Neural cell (in vitro differentiated cells): ENCODE results near the gene CYBB. TPM values are rescaled to one million over a fixed set of nuclear protein-coding genes. Genes with fewer than 3 reads are reported as not detected.

Experiments
- H2AFZ ChIP-seq: fragments of 200-600, 300-800 bp; sonication (generic), shearing (Covaris generic); 2 replicates; pipeline ENCODE4 v1.6.0; 2014; ENCODE audit warnings: low read depth, mild to moderate bottlenecking, antibody characterized with exemption, low read length, moderate library complexity
- H3F3A ChIP-seq: fragments of 200-600 bp; shearing (Covaris generic); 2 replicates; pipeline ENCODE4 v1.6.1; 2016; ENCODE audit warnings: mild to moderate bottlenecking, moderate library complexity, mixed read lengths, antibody characterized with exemption, low read length; ENCODE audit not compliant: insufficient read depth, poor library complexity, severe bottlenecking
- H3K27ac ChIP-seq: fragments of 200-600, 300-800 bp; sonication (generic), shearing (Covaris generic); 2 replicates; pipeline ENCODE4 v1.5.1; 2014; ENCODE audit warnings: mild to moderate bottlenecking, low read length, moderate library complexity
- H3K27me3 ChIP-seq: fragments of 300-800, 200-600 bp; sonication (generic), shearing (Covaris generic); 2 replicates; pipeline ENCODE4 v1.6.0; 2014; ENCODE audit warnings: mild to moderate bottlenecking, low read depth, low read length, moderate library complexity; ENCODE audit not compliant: insufficient read depth
- H3K36me3 ChIP-seq: fragments of 300-800, 200-600 bp; sonication (generic), shearing (Covaris generic); 2 replicates; pipeline ENCODE4 v1.5.1; 2014; ENCODE audit warnings: mild to moderate bottlenecking, antibody characterized with exemption, low read length, moderate library complexity; ENCODE audit not compliant: insufficient read depth
- H3K4me2 ChIP-seq: fragments of 300-800, 200-600 bp; sonication (generic), shearing (Covaris generic); 2 replicates; pipeline ENCODE4 v1.6.0; 2014; ENCODE audit warnings: mild to moderate bottlenecking, low read length
- H3K4me3 ChIP-seq: fragments of 300-800, 200-600 bp; sonication (generic), shearing (Covaris generic); 2 replicates; pipeline ENCODE4 v1.5.1; 2014; ENCODE audit warnings: mild to moderate bottlenecking, low read length, moderate library complexity
- H3K79me2 ChIP-seq: fragments of 200-600 bp; shearing (Covaris generic); replicated peaks from 2 replicates; pipeline ENCODE4 v1.6.0; 2014; ENCODE audit warnings: mild to moderate bottlenecking, low read length, moderate library complexity; ENCODE audit not compliant: insufficient read depth
- H3K9ac ChIP-seq: fragments of 300-800, 200-600 bp; sonication (generic), shearing (Covaris generic); 2 replicates; pipeline ENCODE4 v1.6.1; 2016; ENCODE audit warnings: mild to moderate bottlenecking, low read length, mixed read lengths
- H3K9me2 ChIP-seq: fragments of 200-600 bp; shearing (Covaris generic); 2 replicates; pipeline ENCODE4 v1.6.1; 2016; ENCODE audit warnings: mild to moderate bottlenecking, low read length, mixed read lengths; ENCODE audit not compliant: insufficient read depth
- H3K9me3 ChIP-seq: fragments of 200-600, 300-800 bp; sonication (generic), shearing (Covaris generic); 2 replicates; pipeline ENCODE4 v1.6.1; 2016; ENCODE audit warnings: mild to moderate bottlenecking, mixed run types, low read length, moderate library complexity, mixed read lengths
- H4K20me1 ChIP-seq: fragments of 200-600 bp; shearing (Covaris generic); 2 replicates; pipeline ENCODE4 v1.6.1; 2016; ENCODE audit warnings: mild to moderate bottlenecking, mixed run types; ENCODE audit not compliant: insufficient read depth
- EP300 ChIP-seq: fragments of 450-650 bp; conservative IDR thresholded peaks from 2 replicates; pipeline ENCODE4 v1.6.1; 2014; ENCODE audit warnings: antibody characterized with exemption, mild to moderate bottlenecking, moderate library complexity; ENCODE audit not compliant: poor library complexity, severe bottlenecking
- EZH2 ChIP-seq: fragments of 200-600, 300-800 bp; shearing (Covaris generic), sonication (generic); IDR thresholded peaks from 2 replicates; pipeline ENCODE4 v1.6.1; 2014; ENCODE audit warnings: antibody characterized with exemption, low read length, borderline replicate concordance, mild to moderate bottlenecking; ENCODE audit not compliant: insufficient read depth, poor library complexity, severe bottlenecking
- MXI1 ChIP-seq: fragments of 450-650 bp; conservative IDR thresholded peaks from 2 replicates; pipeline ENCODE4 v1.6.1; 2014; ENCODE audit warnings: antibody characterized with exemption, mild to moderate bottlenecking; ENCODE audit not compliant: poor library complexity, severe bottlenecking
- POLR2AphosphoS5 ChIP-seq: IDR thresholded peaks from 2 replicates; pipeline ENCODE4 v1.6.1; 2012
- RAD21 ChIP-seq: fragments of 450-650 bp; conservative IDR thresholded peaks from 2 replicates; pipeline ENCODE4 v1.6.1; 2014; ENCODE audit warnings: antibody characterized with exemption, mild to moderate bottlenecking, moderate library complexity
- SMC3 ChIP-seq: fragments of 450-650 bp; conservative IDR thresholded peaks from 2 replicates; pipeline ENCODE4 v1.6.1; 2014; ENCODE audit warnings: antibody characterized with exemption, mild to moderate bottlenecking, moderate library complexity; ENCODE audit not compliant: poor library complexity
- TAF1 ChIP-seq: IDR thresholded peaks from 2 replicates; pipeline ENCODE4 v1.6.1; 2012; ENCODE audit warnings: low read depth
- polyA plus RNA-seq: library from polyadenylated mRNA; depleted of rRNA; stranded (reverse); fragments of >200 nt; gene quantifications from 2 replicates; pipeline ENCODE4 v1.2.3, GENCODE V29; 2014
- TF ChIP-seq, protein P1 (sequence below): fragments of 450-650 bp; IDR thresholded peaks from 2 replicates; pipeline ENCODE4 v1.5.1; 2014; ENCODE audit warnings: antibody characterized with exemption, mild to moderate bottlenecking, moderate library complexity; ENCODE audit not compliant: poor library complexity, severe bottlenecking
- TF ChIP-seq, protein P2 (sequence below): IDR thresholded peaks from 2 replicates; pipeline ENCODE4 v1.6.1; 2012; ENCODE audit warnings: borderline replicate concordance

CYBB gene
- polyA plus RNA-seq, 1 donor from 2014 or later: 0.83 TPM

DNA sequence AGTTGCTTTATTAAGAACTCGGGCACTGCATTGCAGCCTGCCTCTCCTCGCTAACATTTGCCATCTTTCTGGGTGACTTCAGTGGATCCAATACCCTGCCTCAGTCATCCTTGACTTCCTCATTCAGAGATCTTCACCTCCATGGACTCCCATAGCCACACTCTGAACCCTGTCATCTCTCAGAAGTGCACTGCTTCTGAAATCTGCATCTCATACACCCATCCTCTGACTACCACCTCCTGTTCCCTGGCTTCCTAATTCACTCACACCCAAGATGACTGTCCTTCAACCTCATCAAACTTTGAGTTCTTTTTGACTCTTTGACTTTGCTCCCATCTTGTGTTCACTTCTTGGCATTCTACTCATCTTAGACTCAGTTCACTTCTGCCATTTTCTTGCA is 25.3 kb upstream of the CYBB start:
- Histone ChIP-seq H3K4me3 (no peak overlapping the region), H3K9me2 (no peaks in the 10 kb centered on the region), H3K36me3 (no peaks in the 10 kb centered on the region), H4K20me1 (no peaks in the 10 kb centered on the region), H3F3A (no peaks in the 10 kb centered on the region), H3K4me2 (no peak overlapping the region), H3K27me3 (no peaks in the 10 kb centered on the region), H3K9me3 (no peaks in the 10 kb centered on the region), H3K79me2 (no peaks in the 10 kb centered on the region), H3K9ac (no peak overlapping the region), H2AFZ (no peak overlapping the region), H3K27ac (no peak overlapping the region)
- TF ChIP-seq, protein P1, sequence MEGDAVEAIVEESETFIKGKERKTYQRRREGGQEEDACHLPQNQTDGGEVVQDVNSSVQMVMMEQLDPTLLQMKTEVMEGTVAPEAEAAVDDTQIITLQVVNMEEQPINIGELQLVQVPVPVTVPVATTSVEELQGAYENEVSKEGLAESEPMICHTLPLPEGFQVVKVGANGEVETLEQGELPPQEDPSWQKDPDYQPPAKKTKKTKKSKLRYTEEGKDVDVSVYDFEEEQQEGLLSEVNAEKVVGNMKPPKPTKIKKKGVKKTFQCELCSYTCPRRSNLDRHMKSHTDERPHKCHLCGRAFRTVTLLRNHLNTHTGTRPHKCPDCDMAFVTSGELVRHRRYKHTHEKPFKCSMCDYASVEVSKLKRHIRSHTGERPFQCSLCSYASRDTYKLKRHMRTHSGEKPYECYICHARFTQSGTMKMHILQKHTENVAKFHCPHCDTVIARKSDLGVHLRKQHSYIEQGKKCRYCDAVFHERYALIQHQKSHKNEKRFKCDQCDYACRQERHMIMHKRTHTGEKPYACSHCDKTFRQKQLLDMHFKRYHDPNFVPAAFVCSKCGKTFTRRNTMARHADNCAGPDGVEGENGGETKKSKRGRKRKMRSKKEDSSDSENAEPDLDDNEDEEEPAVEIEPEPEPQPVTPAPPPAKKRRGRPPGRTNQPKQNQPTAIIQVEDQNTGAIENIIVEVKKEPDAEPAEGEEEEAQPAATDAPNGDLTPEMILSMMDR: no peak
- TF ChIP-seq TAF1 (no peak), RAD21 (no peak), EP300 (no peak), MXI1 (no peak), POLR2AphosphoS5 (no peak), SMC3 (no peak), EZH2 (no peak)
- TF ChIP-seq, protein P2, sequence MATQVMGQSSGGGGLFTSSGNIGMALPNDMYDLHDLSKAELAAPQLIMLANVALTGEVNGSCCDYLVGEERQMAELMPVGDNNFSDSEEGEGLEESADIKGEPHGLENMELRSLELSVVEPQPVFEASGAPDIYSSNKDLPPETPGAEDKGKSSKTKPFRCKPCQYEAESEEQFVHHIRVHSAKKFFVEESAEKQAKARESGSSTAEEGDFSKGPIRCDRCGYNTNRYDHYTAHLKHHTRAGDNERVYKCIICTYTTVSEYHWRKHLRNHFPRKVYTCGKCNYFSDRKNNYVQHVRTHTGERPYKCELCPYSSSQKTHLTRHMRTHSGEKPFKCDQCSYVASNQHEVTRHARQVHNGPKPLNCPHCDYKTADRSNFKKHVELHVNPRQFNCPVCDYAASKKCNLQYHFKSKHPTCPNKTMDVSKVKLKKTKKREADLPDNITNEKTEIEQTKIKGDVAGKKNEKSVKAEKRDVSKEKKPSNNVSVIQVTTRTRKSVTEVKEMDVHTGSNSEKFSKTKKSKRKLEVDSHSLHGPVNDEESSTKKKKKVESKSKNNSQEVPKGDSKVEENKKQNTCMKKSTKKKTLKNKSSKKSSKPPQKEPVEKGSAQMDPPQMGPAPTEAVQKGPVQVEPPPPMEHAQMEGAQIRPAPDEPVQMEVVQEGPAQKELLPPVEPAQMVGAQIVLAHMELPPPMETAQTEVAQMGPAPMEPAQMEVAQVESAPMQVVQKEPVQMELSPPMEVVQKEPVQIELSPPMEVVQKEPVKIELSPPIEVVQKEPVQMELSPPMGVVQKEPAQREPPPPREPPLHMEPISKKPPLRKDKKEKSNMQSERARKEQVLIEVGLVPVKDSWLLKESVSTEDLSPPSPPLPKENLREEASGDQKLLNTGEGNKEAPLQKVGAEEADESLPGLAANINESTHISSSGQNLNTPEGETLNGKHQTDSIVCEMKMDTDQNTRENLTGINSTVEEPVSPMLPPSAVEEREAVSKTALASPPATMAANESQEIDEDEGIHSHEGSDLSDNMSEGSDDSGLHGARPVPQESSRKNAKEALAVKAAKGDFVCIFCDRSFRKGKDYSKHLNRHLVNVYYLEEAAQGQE: no peak

DNA sequence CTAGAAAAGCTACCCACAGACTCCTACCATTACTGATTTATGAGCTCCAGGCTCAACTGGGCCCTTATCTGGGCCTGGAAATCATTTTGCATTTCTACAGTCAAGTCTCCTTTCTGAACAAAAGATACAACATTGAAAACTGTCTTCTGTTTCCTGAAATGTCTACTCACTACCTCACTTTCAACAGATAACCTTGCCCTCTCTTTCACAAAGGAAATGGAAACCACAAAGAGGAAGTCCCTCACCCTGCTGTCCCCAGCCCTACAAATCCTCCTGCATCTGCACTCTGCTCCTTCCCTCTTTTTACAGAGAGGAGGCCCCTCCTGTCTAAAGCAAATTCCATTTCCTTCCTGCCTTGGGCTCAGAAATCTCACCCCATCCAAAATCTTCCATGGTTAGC is 24.8 kb upstream of the CYBB start:
- Histone ChIP-seq H3K36me3 (no peaks in the 10 kb centered on the region), H3K4me3 (no peak overlapping the region), H4K20me1 (no peaks in the 10 kb centered on the region), H2AFZ (no peak overlapping the region), H3K9me3 (no peaks in the 10 kb centered on the region), H3K27me3 (no peaks in the 10 kb centered on the region), H3K4me2 (no peak overlapping the region), H3K27ac (no peak overlapping the region), H3K9ac (no peak overlapping the region), H3F3A (no peaks in the 10 kb centered on the region), H3K79me2 (no peaks in the 10 kb centered on the region), H3K9me2 (no peaks in the 10 kb centered on the region)
- no peak for TF ChIP-seq EP300
- no peak for TF ChIP-seq SMC3
- TF ChIP-seq TAF1: no peak
- no peak for TF ChIP-seq MXI1
- TF ChIP-seq, protein P2: no peak
- TF ChIP-seq EZH2: no peak
- no peak for TF ChIP-seq RAD21
- TF ChIP-seq, protein P1: no peak
- no peak for TF ChIP-seq POLR2AphosphoS5
